Suprapubic skin (tissue), 3 donors: Measurements from ENCODE around the gene ERCC2.

Experiments
- CTCF ChIP-seq, 2 donors: fragments of 200-600 bp in 1 of 2; fragments of 450-650 bp in 1 of 2; sonication (generic) in 1 of 2; IDR thresholded peaks; one replicate each; pipeline ENCODE4 v1.5.1; 2016 to 2019; ENCODE audit warnings: antibody characterized with exemption in 2 of 2, mild to moderate bottlenecking in 1 of 2, moderate library complexity in 1 of 2
- POLR2A ChIP-seq, 2 donors: fragments of 450-650 bp; IDR thresholded peaks; one replicate each; pipeline ENCODE4 v1.6.1; 2017; ENCODE audit warnings: antibody characterized with exemption in 2 of 2, mild to moderate bottlenecking in 2 of 2, moderate library complexity in 2 of 2

DNA sequence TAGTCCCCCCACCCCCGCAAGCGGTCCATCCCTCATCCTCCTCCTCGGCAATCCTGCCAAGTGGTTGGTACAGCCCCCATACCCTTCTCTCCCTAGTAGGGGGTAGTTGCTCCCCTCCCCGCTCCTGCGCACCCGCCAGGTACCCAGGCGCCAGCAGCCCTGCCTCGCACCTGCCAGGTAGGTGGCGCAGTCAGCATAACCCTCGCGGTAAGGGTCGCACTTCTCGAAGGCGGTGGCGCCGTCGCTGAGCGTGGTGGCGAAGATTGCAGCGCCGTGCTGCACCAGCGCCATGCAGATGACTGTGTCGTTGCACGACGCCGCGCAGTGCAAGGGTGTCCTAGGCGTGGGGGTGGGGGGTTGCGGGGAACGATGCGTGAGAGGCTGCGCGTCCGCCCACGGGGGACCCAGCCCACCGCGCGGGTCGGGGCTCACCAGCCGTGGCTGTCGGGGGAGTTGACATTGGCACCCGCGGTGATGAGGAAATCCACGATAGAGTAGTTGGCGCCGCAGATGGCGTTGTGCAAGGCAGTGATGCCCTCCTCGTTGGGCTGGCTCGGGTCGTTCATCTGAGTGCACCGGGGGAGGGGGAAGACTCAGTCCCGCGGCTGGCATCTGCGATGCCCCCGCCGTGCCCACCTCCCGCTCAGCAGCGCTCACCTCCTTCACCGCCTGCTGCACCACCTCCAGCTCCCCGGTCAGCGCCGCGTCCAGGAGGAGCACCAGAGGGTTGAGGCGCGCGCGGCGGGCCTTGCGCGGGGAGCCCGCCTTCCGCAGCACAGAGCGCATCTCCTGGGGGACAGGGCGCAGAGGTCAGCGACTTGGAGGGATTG, 15.2 kb upstream of the ERCC2 start:
- TF ChIP-seq CTCF (IDR thresholded peaks at IDR 0.05) (no peak), POLR2A (IDR thresholded peaks at IDR 0.05) (no peak)
